Tibial artery (tissue), 4 donors: ENCODE results near the gene CDC42BPA.

Experiments
- DNase-seq, 2 donors: peaks; one replicate each; pipeline ENCODE4 v3.0.0-alpha.2; 2019
- H3K27ac ChIP-seq, 2 donors: fragments of 200-600 bp; sonication (generic) in 1 of 2; 1 replicate in 1 of 2; 2 replicates in 1 of 2; pipeline ENCODE4 v1.5.1; 2018 to 2019; ENCODE audit warnings: mild to moderate bottlenecking in 1 of 2
- H3K27me3 ChIP-seq, 2 donors: fragments of 200-600 bp; sonication (generic) in 1 of 2; one replicate each; pipeline versions ENCODE4 v1.5.1 to v1.6.0; 2016 to 2019
- H3K36me3 ChIP-seq, 3 donors: fragments of 200-600 bp; sonication (generic) in 2 of 3; one replicate each; pipeline ENCODE4 v1.5.1; 2016 to 2019; ENCODE audit warnings: mild to moderate bottlenecking in 2 of 3
- H3K4me1 ChIP-seq, 4 donors: fragments of 200-600 bp; sonication (generic) in 2 of 4; 1 replicate in 3 of 4; 2 replicates in 1 of 4; pipeline ENCODE4 v1.5.1; 2016 to 2019
- H3K4me3 ChIP-seq, 2 donors: fragments of 200-600 bp; sonication (generic) in 1 of 2; 1 replicate in 1 of 2; 2 replicates in 1 of 2; pipeline ENCODE4 v1.5.1; 2018 to 2019; ENCODE audit warnings: mild to moderate bottlenecking in 2 of 2
- H3K9me3 ChIP-seq, 3 donors: fragments of 200-600 bp; sonication (generic) in 1 of 3; one replicate each; pipeline ENCODE4 v1.5.1; 2016 to 2019
- intact Hi-C: fragments of 100-400 bp; cut with DNase I; formaldehyde crosslinking; loops from one replicate; pipeline ENCODE4 v1.15.0; 2023; ENCODE audit warnings: low total_unique reads
- TF ChIP-seq, protein P1 (sequence below), 2 experiments: fragments of 200-600 bp in 1 of 2; fragments of 450-650 bp in 1 of 2; IDR thresholded peaks; one replicate each; pipeline ENCODE4 v1.5.1; 2017 to 2019; ENCODE audit warnings: antibody characterized with exemption in 2 of 2, mild to moderate bottlenecking in 1 of 2, moderate library complexity in 1 of 2

The CDC42BPA gene

DNA sequence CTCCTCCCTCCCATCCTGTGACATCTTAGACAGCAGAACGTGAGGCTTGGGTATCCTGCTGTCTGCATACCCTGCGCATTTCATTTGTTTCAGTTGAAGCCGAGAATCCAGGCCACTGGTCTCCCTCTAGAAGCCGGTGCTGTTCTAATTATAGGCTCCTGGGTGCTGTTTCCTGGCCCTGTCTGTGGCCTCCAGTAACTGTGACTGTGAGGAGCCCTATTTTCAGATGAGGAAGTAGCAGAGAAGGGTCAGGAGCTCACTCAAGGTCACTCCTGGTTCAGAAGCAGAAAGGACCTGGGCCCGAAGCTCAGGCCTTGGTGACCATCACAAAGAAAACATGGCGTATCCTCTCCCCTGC, 354.2 kb downstream of the CDC42BPA start:
- no peak for DNase-seq
- H3K4me1 ChIP-seq, result peaks cover 0 to 8% (median 2%) of the 10 kb centered on the region in 4 donors
- peak overlapping the region in 1 of 2 donors; percentile 29 for H3K27ac ChIP-seq
- no peaks in the 10 kb centered on the region for H3K9me3 ChIP-seq
- no peaks in the 10 kb centered on the region for H3K27me3 ChIP-seq
- TF ChIP-seq, protein P1, sequence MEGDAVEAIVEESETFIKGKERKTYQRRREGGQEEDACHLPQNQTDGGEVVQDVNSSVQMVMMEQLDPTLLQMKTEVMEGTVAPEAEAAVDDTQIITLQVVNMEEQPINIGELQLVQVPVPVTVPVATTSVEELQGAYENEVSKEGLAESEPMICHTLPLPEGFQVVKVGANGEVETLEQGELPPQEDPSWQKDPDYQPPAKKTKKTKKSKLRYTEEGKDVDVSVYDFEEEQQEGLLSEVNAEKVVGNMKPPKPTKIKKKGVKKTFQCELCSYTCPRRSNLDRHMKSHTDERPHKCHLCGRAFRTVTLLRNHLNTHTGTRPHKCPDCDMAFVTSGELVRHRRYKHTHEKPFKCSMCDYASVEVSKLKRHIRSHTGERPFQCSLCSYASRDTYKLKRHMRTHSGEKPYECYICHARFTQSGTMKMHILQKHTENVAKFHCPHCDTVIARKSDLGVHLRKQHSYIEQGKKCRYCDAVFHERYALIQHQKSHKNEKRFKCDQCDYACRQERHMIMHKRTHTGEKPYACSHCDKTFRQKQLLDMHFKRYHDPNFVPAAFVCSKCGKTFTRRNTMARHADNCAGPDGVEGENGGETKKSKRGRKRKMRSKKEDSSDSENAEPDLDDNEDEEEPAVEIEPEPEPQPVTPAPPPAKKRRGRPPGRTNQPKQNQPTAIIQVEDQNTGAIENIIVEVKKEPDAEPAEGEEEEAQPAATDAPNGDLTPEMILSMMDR (IDR thresholded peaks at IDR 0.05), result no peak
- H3K36me3 ChIP-seq, result peaks cover 12 to 64% (median 24%) of the 10 kb centered on the region in 3 donors
- intact Hi-C loops, result no loop called here
- no peak overlapping the region for H3K4me3 ChIP-seq

DNA sequence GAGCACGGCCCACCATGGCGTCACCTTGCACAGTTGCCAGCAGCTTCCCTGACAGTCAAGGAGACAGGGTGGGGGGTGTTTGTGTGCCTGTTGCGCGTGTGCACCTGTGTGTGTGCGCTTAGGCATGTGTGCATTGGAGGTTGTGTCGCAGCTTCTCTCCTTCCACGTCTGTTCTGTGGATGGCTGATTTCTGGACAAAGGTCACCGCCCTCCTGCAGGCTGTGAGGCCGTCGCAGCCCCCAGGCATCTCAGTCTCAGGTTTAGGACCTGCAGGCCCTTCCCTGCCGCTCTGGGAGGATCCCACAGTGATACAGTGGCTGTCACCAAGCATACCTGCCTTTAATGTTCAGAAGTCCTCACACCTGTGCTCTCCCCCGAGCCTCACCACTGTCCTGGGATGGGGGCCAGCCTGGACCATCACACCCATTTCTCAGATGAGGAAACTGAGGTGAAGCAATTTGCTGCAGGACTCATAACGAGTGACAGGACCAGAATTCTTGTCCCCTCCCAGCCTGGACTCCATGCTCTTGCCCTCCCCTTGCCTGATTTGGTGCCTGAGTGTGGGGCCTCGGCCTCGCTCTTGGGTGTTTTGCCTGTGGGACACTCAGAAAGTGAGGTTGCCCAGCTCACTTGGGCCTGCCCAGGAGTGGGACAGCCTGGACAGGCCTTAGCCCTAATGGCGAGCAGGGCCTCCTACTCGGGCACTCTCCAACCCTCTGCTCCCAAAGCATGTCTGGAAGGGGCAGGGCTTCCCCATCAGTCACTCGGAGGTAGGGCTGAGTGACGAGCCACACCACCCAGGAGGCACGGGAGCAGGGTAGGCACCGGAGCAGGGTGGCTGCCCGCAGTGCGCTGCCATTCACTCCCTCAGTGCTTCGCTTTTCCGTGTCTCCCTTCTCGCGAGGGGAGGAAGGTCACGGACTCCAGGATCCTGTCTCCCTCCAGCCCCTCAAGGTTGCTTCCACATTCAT, 355.6 kb downstream of the CDC42BPA start:
- TF ChIP-seq, protein P1 (IDR thresholded peaks at IDR 0.05), result no peak
- peak overlapping the region in 1 of 2 donors; percentile 29 for H3K27ac ChIP-seq
- H3K27me3 ChIP-seq, result no peaks in the 10 kb centered on the region
- H3K36me3 ChIP-seq, result peaks cover 12 to 61% (median 24%) of the 10 kb centered on the region in 3 donors
- intact Hi-C loops, result no loop called here
- H3K4me3 ChIP-seq, result no peak overlapping the region
- H3K4me1 ChIP-seq, result peaks cover 0 to 8% (median 2%) of the 10 kb centered on the region in 4 donors
- DNase-seq, result no peak
- H3K9me3 ChIP-seq, result no peaks in the 10 kb centered on the region

- H3K27me3 ChIP-seq, result no peaks in the 10 kb centered on the region
- peaks cover 10 to 47% (median 17%) of the 10 kb centered on the region in 3 donors for H3K36me3 ChIP-seq
- TF ChIP-seq, protein P1 (IDR thresholded peaks at IDR 0.05), result no peak
- no peaks in the 10 kb centered on the region for H3K9me3 ChIP-seq
- no peak for DNase-seq
- intact Hi-C loops, result no loop called here
- peaks cover 0 to 8% (median 2%) of the 10 kb centered on the region in 4 donors for H3K4me1 ChIP-seq
- no peak overlapping the region for H3K4me3 ChIP-seq
- no peak overlapping the region for H3K27ac ChIP-seq
These were observed 357.1 kb downstream of the CDC42BPA start for GRCh38 chr1:226960944-226961765.

DNA sequence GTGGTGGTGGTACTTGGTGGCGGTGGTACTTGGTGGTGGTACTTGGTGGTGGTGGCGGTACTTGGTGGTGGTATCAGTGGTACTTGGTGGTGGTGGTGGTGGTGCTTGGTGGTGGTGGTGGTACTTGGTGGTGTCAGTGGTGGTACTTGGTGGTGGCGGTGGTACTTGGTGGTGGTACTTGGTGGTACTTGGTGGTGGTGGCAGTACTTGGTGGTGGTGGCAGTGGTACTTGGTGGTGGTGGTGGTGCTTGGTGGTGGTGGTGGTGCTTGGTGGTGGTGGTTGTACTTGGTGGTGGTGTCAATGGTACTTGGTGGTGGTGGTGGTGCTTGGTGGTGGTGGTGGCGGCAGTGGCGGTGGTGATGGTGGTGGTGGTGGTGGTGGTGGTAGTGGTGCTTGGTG, 358.0 kb downstream of the CDC42BPA start:
- Histone ChIP-seq H3K4me1 (peaks cover 0 to 8% (median 2%) of the 10 kb centered on the region in 4 donors), H3K27ac (no peak overlapping the region), H3K4me3 (no peak overlapping the region), H3K36me3 (peaks cover 2 to 38% (median 8%) of the 10 kb centered on the region in 3 donors), H3K27me3 (no peaks in the 10 kb centered on the region), H3K9me3 (no peaks in the 10 kb centered on the region)
- DNase-seq, result no peak
- intact Hi-C loops, result no loop called here
- TF ChIP-seq, protein P1 (IDR thresholded peaks at IDR 0.05), result no peak

GRCh38 chr1:226958300-226958699, 360.0 kb downstream of the CDC42BPA start:
- no peaks in the 10 kb centered on the region for H3K9me3 ChIP-seq
- TF ChIP-seq, protein P1 (IDR thresholded peaks at IDR 0.05), result no peak
- H3K27ac ChIP-seq, result no peak overlapping the region
- no peak for DNase-seq
- peaks cover 0 to 19% (median 0%) of the 10 kb centered on the region in 3 donors for H3K36me3 ChIP-seq
- intact Hi-C loops, result no loop called here
- H3K4me1 ChIP-seq, result peaks cover 0 to 4% (median 0%) of the 10 kb centered on the region in 4 donors
- H3K4me3 ChIP-seq, result no peak overlapping the region
- no peaks in the 10 kb centered on the region for H3K27me3 ChIP-seq
